Spleen (tissue), 7 donors: ENCODE data around the gene TMSB4X.

Experiments
- POLR2A ChIP-seq, 3 donors: fragments of 450-650 bp; IDR thresholded peaks; one replicate each; pipeline ENCODE4 v1.5.1; 2017; ENCODE audit warnings: antibody characterized with exemption in 3 of 3, mild to moderate bottlenecking in 1 of 3
- POLR2AphosphoS5 ChIP-seq, 3 donors: sonication (generic); formaldehyde crosslinking; IDR thresholded peaks; one replicate each; pipeline ENCODE4 v1.5.1; 2017; ENCODE audit warnings: antibody characterized with exemption in 3 of 3
- TF ChIP-seq, protein P1 (sequence below), 11 experiments: fragments of 200-600 bp in 7 of 11; fragments of 450-650 bp in 4 of 11; sonication (generic) in 4 of 11; IDR thresholded peaks in 8 of 11; conservative IDR thresholded peaks in 3 of 11; 1 replicate in 7 of 11; 2 replicates in 4 of 11; pipeline versions ENCODE4 v1.4.0 to v1.8.0; 2016 to 2021; ENCODE audit warnings: antibody characterized with exemption in 11 of 11, inconsistent platforms in 4 of 11, mild to moderate bottlenecking in 1 of 11
- donor health status: DM: no; HTN: no; CAD: no; lungs with moderate emphysema.
- donor health status: DM: no; HTN: no; CAD: no.
- donor health status: DM: no; HTN: no; CAD: no.

DNA sequence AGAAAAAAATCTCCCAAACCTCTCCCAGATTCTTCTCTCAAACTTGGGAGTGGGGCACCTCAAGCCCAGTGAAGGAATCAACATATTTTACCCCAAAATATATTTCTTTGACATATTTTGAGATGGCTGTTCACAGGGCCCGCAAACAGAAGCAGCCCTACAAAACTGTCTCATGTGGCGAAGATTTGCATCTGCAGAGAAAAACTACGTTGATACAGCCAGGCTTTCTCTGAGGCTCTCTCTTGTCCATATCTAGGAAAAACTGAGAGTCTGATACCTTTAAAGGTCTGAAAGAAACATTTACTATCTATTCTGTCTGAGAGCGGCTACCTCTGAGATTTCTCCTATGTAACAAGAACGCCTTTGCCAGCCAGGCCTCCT, 23.3 kb upstream of the TMSB4X start:
- TF ChIP-seq, protein P1, sequence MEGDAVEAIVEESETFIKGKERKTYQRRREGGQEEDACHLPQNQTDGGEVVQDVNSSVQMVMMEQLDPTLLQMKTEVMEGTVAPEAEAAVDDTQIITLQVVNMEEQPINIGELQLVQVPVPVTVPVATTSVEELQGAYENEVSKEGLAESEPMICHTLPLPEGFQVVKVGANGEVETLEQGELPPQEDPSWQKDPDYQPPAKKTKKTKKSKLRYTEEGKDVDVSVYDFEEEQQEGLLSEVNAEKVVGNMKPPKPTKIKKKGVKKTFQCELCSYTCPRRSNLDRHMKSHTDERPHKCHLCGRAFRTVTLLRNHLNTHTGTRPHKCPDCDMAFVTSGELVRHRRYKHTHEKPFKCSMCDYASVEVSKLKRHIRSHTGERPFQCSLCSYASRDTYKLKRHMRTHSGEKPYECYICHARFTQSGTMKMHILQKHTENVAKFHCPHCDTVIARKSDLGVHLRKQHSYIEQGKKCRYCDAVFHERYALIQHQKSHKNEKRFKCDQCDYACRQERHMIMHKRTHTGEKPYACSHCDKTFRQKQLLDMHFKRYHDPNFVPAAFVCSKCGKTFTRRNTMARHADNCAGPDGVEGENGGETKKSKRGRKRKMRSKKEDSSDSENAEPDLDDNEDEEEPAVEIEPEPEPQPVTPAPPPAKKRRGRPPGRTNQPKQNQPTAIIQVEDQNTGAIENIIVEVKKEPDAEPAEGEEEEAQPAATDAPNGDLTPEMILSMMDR (IDR thresholded peaks at IDR 0.05 in 8 of 11, conservative IDR thresholded peaks at IDR 0.05 in 3 of 11): no peak
- TF ChIP-seq POLR2AphosphoS5 (IDR thresholded peaks at IDR 0.05) (no peak), POLR2A (IDR thresholded peaks at IDR 0.05) (no peak)
